ENCODE data around the gene ASXL2. TPM values are rescaled to one million over a fixed set of nuclear protein-coding genes. Genes with fewer than 3 reads are reported as not detected.

Gene ASXL2
- total and polyA plus RNA-seq, 2 donors from 2014 or later: 2.6 to 41.0 TPM

GRCh38 chr2:25819597-25820039 lies 58.7 kb downstream of the ASXL2 start:
- Histone ChIP-seq H3K4me1 (ENCODE audit: control insufficient read depth in 2 of 3, insufficient read depth in 2 of 3, low read depth in 1 of 3, low read length in 3 of 3) (peaks cover 0 to 11% (median 0%) of the 10 kb centered on the region in 3 donors), H3K27me3 (ENCODE audit: control insufficient read depth, insufficient read depth, low read length) (no peaks in the 10 kb centered on the region), H3K9ac (ENCODE audit: low read length in 3 of 3) (no peak overlapping the region), H3K4me3 (ENCODE audit: low read length in 3 of 3) (no peak overlapping the region), H3K36me3 (ENCODE audit: control insufficient read depth in 2 of 3, insufficient read depth in 3 of 3, low read length in 3 of 3) (no peaks in the 10 kb centered on the region), H3K9me3 (ENCODE audit: control insufficient read depth in 2 of 3, insufficient read depth in 1 of 3, low read length in 3 of 3) (no peaks in the 10 kb centered on the region), H3K27ac (ENCODE audit: low read depth in 2 of 2, low read length in 2 of 2) (no peak overlapping the region)
- DNase-seq: no peak
- no peak for FAIRE-seq
- intact Hi-C loops (cut with DNase I): no loop called here
- TF ChIP-seq CTCF (IDR thresholded peaks at IDR 0.05; ENCODE audit: borderline replicate concordance, extremely low read depth, insufficient read depth): no peak

- intact Hi-C loops (cut with DNase I): no loop called here
- Histone ChIP-seq H3K4me1 (ENCODE audit: control insufficient read depth in 2 of 3, insufficient read depth in 2 of 3, low read depth in 1 of 3, low read length in 3 of 3) (peaks cover 0 to 8% (median 0%) of the 10 kb centered on the region in 3 donors), H3K27ac (ENCODE audit: low read depth in 2 of 2, low read length in 2 of 2) (no peak overlapping the region), H3K4me3 (ENCODE audit: low read length in 3 of 3) (no peak overlapping the region), H3K9ac (ENCODE audit: low read length in 3 of 3) (no peak overlapping the region), H3K36me3 (ENCODE audit: control insufficient read depth in 2 of 3, insufficient read depth in 3 of 3, low read length in 3 of 3) (no peaks in the 10 kb centered on the region), H3K27me3 (ENCODE audit: control insufficient read depth, insufficient read depth, low read length) (no peaks in the 10 kb centered on the region), H3K9me3 (ENCODE audit: control insufficient read depth in 2 of 3, insufficient read depth in 1 of 3, low read length in 3 of 3) (no peaks in the 10 kb centered on the region)
- no peak for TF ChIP-seq CTCF (IDR thresholded peaks at IDR 0.05; ENCODE audit: borderline replicate concordance, extremely low read depth, insufficient read depth)
- DNase-seq: no peak
- no peak for FAIRE-seq
These were observed 60.7 kb downstream of the ASXL2 start for GRCh38 chr2:25817630-25818029.

- FAIRE-seq (no peak), DNase-seq (no peak)
- intact Hi-C loops (cut with DNase I): no loop called here
- Histone ChIP-seq H3K27ac (ENCODE audit: low read depth in 2 of 2, low read length in 2 of 2) (no peak overlapping the region), H3K36me3 (ENCODE audit: control insufficient read depth in 2 of 3, insufficient read depth in 3 of 3, low read length in 3 of 3) (no peaks in the 10 kb centered on the region), H3K27me3 (ENCODE audit: control insufficient read depth, insufficient read depth, low read length) (no peaks in the 10 kb centered on the region), H3K9me3 (ENCODE audit: control insufficient read depth in 2 of 3, insufficient read depth in 1 of 3, low read length in 3 of 3) (no peaks in the 10 kb centered on the region), H3K4me3 (ENCODE audit: low read length in 3 of 3) (no peak overlapping the region), H3K4me1 (ENCODE audit: control insufficient read depth in 2 of 3, insufficient read depth in 2 of 3, low read depth in 1 of 3, low read length in 3 of 3) (peaks cover 0 to 5% (median 0%) of the 10 kb centered on the region in 3 donors), H3K9ac (ENCODE audit: low read length in 3 of 3) (no peak overlapping the region)
- no peak for TF ChIP-seq CTCF (IDR thresholded peaks at IDR 0.05; ENCODE audit: borderline replicate concordance, extremely low read depth, insufficient read depth)
These were observed 61.3 kb downstream of the ASXL2 start for GRCh38 chr2:25817006-25817405.

GRCh38 chr2:25816249-25816648 lies 62.0 kb downstream of the ASXL2 start:
- Histone ChIP-seq H3K4me1 (ENCODE audit: control insufficient read depth in 2 of 3, insufficient read depth in 2 of 3, low read depth in 1 of 3, low read length in 3 of 3) (peaks cover 0 to 5% (median 0%) of the 10 kb centered on the region in 3 donors), H3K27ac (ENCODE audit: low read depth in 2 of 2, low read length in 2 of 2) (no peak overlapping the region), H3K27me3 (ENCODE audit: control insufficient read depth, insufficient read depth, low read length) (no peaks in the 10 kb centered on the region), H3K4me3 (ENCODE audit: low read length in 3 of 3) (no peak overlapping the region), H3K36me3 (ENCODE audit: control insufficient read depth in 2 of 3, insufficient read depth in 3 of 3, low read length in 3 of 3) (no peaks in the 10 kb centered on the region), H3K9me3 (ENCODE audit: control insufficient read depth in 2 of 3, insufficient read depth in 1 of 3, low read length in 3 of 3) (no peaks in the 10 kb centered on the region), H3K9ac (ENCODE audit: low read length in 3 of 3) (no peak overlapping the region)
- intact Hi-C loops (cut with DNase I): no loop called here
- DNase-seq (no peak), FAIRE-seq (no peak)
- TF ChIP-seq CTCF (IDR thresholded peaks at IDR 0.05; ENCODE audit: borderline replicate concordance, extremely low read depth, insufficient read depth): no peak

Data from kidney (tissue), 14 donors.